ENCODE measurements around the gene JPH3. TPM values are rescaled to one million over a fixed set of nuclear protein-coding genes. Genes with fewer than 3 reads are reported as not detected.

Gene JPH3
- total RNA-seq, 1 experiment from 2014 or later: 32.7 TPM

DNA sequence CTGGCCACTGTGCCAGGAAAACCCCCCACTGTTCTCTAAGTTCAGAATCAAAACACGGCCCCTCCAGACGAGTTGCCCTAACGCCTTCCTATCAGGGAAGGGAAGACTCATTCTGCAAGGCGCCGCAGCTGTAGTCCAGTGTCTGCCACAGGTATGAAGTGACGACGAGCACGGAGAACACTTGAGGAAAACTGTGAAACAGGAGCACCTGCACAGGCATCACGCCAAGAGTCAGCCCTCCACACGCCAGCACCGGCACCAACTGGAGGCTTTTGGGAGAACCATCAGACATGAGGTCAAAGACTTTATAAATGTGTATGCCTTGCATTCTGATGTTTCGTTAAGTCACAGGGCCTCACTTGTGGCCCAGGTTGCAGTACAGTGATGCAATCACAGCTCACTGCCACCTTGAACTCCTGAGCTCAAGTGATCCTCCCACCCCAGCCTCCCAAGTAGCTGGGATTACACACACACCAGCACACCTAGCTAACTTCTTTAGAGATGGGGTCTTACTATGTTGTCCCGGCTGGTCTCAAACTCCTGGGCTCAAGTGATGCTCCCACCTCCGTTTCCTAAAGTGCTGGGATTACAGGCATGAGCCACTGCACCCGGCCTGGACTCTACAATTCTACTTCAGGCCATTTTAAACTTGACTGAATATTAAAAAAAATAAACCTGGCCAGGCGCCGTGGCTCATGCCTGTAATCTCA is 140.6 kb downstream of the JPH3 start:
- Histone ChIP-seq H3K9ac (ENCODE audit: extremely low read depth, insufficient read length, low read length) (no peak overlapping the region), H3K79me2 (ENCODE audit: insufficient read depth, low read length) (peaks cover 4% of the 10 kb centered on the region; the same call in 1 of the 2 replicates), H3K79me1 (ENCODE audit: insufficient read depth, low read depth, low read length, poor library complexity, severe bottlenecking) (peaks cover 12% of the 10 kb centered on the region), H2BK12ac (ENCODE audit: insufficient read length, low read depth, low read length) (no peak overlapping the region), H4K8ac (replicated peaks; ENCODE audit: insufficient read length, low read depth, low read length) (no peak overlapping the region), H2BK120ac (ENCODE audit: low read depth, low read length, poor library complexity, severe bottlenecking) (no peak overlapping the region), H3K4me2 (ENCODE audit: insufficient read depth, insufficient read length, low read length) (no peak overlapping the region), H4K20me1 (ENCODE audit: control insufficient read depth, insufficient read depth, insufficient read length) (peaks cover 7% of the 10 kb centered on the region), H2AFZ (ENCODE audit: low read length) (no peak overlapping the region), H3K4ac (ENCODE audit: low read depth, low read length) (no peak overlapping the region), H3K27ac (ENCODE audit: insufficient read length, low read depth, low read length) (no peak overlapping the region), H2BK15ac (ENCODE audit: low read depth, low read length) (no peak overlapping the region), H3K27me3 (ENCODE audit: insufficient read depth, low read length) (no peaks in the 10 kb centered on the region), H4K5ac (ENCODE audit: insufficient read length, low read depth, low read length) (no peak overlapping the region), H3K14ac (ENCODE audit: insufficient read depth, low read length) (no peak overlapping the region), H3T11ph (ENCODE audit: low read length) (no peak overlapping the region), H2AK5ac (ENCODE audit: insufficient read length, low read length) (no peak overlapping the region), H2BK20ac (ENCODE audit: low read depth, low read length, poor library complexity, severe bottlenecking) (no peak overlapping the region), H3K9me3 (ENCODE audit: control insufficient read depth, low read depth, low read length) (no peaks in the 10 kb centered on the region), H3K23ac (ENCODE audit: insufficient read length, low read depth, low read length) (no peak overlapping the region), H3K18ac (ENCODE audit: insufficient read length, low read depth, low read length) (no peak overlapping the region), H3K4me1 (ENCODE audit: insufficient read depth, low read length) (no peaks in the 10 kb centered on the region), H4K91ac (ENCODE audit: insufficient read length, low read depth, low read length) (no peak overlapping the region), H3K23me2 (ENCODE audit: insufficient read length, low read depth, low read length, poor library complexity, severe bottlenecking) (no peaks in the 10 kb centered on the region), H3K56ac (ENCODE audit: insufficient read length, low read depth, low read length) (no peak overlapping the region), H2BK5ac (ENCODE audit: insufficient read length, low read length) (no peak overlapping the region)
- DNase-seq: no peak
- peaks cover 5 to 9% of the 10 kb centered on the region in 2 experiments; a peak in 3 of 5 replicates for H3K9me3 Mint-ChIP-seq
- TF ChIP-seq, protein P1, sequence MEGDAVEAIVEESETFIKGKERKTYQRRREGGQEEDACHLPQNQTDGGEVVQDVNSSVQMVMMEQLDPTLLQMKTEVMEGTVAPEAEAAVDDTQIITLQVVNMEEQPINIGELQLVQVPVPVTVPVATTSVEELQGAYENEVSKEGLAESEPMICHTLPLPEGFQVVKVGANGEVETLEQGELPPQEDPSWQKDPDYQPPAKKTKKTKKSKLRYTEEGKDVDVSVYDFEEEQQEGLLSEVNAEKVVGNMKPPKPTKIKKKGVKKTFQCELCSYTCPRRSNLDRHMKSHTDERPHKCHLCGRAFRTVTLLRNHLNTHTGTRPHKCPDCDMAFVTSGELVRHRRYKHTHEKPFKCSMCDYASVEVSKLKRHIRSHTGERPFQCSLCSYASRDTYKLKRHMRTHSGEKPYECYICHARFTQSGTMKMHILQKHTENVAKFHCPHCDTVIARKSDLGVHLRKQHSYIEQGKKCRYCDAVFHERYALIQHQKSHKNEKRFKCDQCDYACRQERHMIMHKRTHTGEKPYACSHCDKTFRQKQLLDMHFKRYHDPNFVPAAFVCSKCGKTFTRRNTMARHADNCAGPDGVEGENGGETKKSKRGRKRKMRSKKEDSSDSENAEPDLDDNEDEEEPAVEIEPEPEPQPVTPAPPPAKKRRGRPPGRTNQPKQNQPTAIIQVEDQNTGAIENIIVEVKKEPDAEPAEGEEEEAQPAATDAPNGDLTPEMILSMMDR (conservative IDR thresholded peaks at IDR 0.05): no peak
- H3K4me3 Mint-ChIP-seq: no peak overlapping the region
- no peaks in the 10 kb centered on the region for H3K4me1 Mint-ChIP-seq
- no CpG with 5 or more reads among the region's 17 CpGs for WGBS (ENCODE audit: extremely low coverage, insufficient read length, low lambda C conversion rate)
- H3K27ac Mint-ChIP-seq: no peak overlapping the region
- peaks cover 48 to 63% (median 56%) of the 10 kb centered on the region in 3 experiments for H3K36me3 Mint-ChIP-seq (ENCODE audit: insufficient read depth in 1 of 3, low read depth in 3 of 3)
- H3K27me3 Mint-ChIP-seq (ENCODE audit: low read depth): no peaks in the 10 kb centered on the region

Data from H9 (cell line).